DND-41 (cell line): ENCODE measurements around the gene LDB2.
"Not testable (repeated sequence)": the region's sequence is repeated elsewhere in the genome, so short reads cannot be mapped to it uniquely, and the experiment has no call there.

Experiments used
- ATAC-seq: fragments of 200-7000 bp; cut with Tn5 transposase; 3 replicates; pipeline ENCODE4 v1.9.1; 2021; ENCODE audit warnings: low read depth; ENCODE audit not compliant: insufficient read depth
- DNase-seq: peaks from one replicate; pipeline ENCODE4 v3.0.0-alpha.2; 2020
- H2AFZ ChIP-seq: 2 replicates; pipeline ENCODE4 v1.6.0; 2012; ENCODE audit warnings: low read depth, low read length
- H3K27ac ChIP-seq: 2 replicates; pipeline ENCODE4 v1.5.1; 2012; ENCODE audit warnings: low read length, inconsistent platforms
- H3K27me3 ChIP-seq: fragments of 200-600 bp; sonication (generic); 2 replicates; pipeline ENCODE4 v1.6.0; 2012; ENCODE audit warnings: low read length, mild to moderate bottlenecking, inconsistent platforms; ENCODE audit not compliant: insufficient read depth, poor library complexity
- H3K36me3 ChIP-seq: 2 replicates; pipeline ENCODE4 v1.5.1; 2012; ENCODE audit warnings: low read length, inconsistent platforms; ENCODE audit not compliant: insufficient read depth
- H3K4me1 ChIP-seq: 2 replicates; pipeline ENCODE4 v1.5.1; 2012; ENCODE audit warnings: mild to moderate bottlenecking, low read length; ENCODE audit not compliant: insufficient read depth
- H3K4me2 ChIP-seq: 2 replicates; pipeline ENCODE4 v1.6.0; 2012; ENCODE audit warnings: mild to moderate bottlenecking, moderate library complexity, low read length, inconsistent platforms; ENCODE audit not compliant: insufficient read depth
- H3K4me3 ChIP-seq, 2 experiments: fragments of 200-600 bp in 1 of 2; shearing (Covaris generic) in 1 of 2; 2 replicates each; pipeline ENCODE4 v1.5.1; 2012 to 2016; ENCODE audit warnings: inconsistent platforms in 2 of 2, low read length in 2 of 2, mild to moderate bottlenecking in 2 of 2, low read depth in 1 of 2, moderate library complexity in 1 of 2
- H3K79me2 ChIP-seq: 2 replicates; pipeline ENCODE4 v1.6.0; 2012; ENCODE audit warnings: low read length, inconsistent platforms; ENCODE audit not compliant: insufficient read depth
- H3K9ac ChIP-seq: 2 replicates; pipeline ENCODE4 v1.6.0; 2012; ENCODE audit warnings: low read depth, mild to moderate bottlenecking, inconsistent platforms, low read length, moderate library complexity
- H3K9me3 ChIP-seq: 2 replicates; pipeline ENCODE4 v1.5.1; 2012; ENCODE audit warnings: low read length, moderate library complexity, mild to moderate bottlenecking, inconsistent platforms; ENCODE audit not compliant: insufficient read depth, severe bottlenecking
- H4K20me1 ChIP-seq: 2 replicates; pipeline ENCODE4 v1.6.0; 2012; ENCODE audit warnings: low read length; ENCODE audit not compliant: insufficient read depth
- EZH2 ChIP-seq: IDR thresholded peaks from 3 replicates; pipeline ENCODE4 v1.6.1; 2012; ENCODE audit warnings: borderline replicate concordance, low read depth, mild to moderate bottlenecking, moderate library complexity, low read length, inconsistent platforms; ENCODE audit not compliant: severe bottlenecking
- TF ChIP-seq, protein P1 (sequence below): IDR thresholded peaks from 2 replicates; pipeline ENCODE4 v1.5.1; 2012; ENCODE audit warnings: borderline replicate concordance, low read length, moderate library complexity, mild to moderate bottlenecking; ENCODE audit not compliant: poor library complexity, severe bottlenecking; ENCODE audit errors: extremely low read depth

LDB2 gene

DNA sequence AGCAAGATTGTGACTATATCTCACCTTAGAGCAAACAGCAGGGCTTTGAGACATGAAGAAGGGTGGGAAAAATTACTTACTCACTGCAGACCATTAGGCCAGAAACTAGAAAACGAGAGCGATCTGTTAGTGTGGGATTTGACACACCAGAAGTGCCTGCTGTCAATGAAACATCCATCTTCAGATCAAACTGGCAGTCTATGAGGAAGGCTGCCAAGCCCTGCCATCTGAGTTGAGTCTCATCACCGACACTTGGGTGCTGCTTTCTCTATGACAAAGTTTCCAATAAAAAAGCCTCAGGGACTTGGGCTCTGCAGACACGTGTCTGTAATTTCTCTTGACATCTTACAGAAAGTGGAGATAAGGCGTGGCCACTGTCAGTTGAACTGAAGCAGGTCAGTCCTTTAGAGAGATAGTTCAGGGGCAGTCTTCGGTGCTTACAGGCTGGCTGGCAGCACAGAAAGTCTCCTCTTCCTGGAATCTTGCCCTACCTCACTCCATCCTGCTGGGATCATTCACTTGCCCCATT lies 40.1 kb upstream of the LDB2 start:
- ATAC-seq (no peak), DNase-seq (no peak)
- Histone ChIP-seq H3K4me1 (no peaks in the 10 kb centered on the region), H4K20me1 (no peaks in the 10 kb centered on the region), H3K9ac (no peak overlapping the region), H3K9me3 (no peaks in the 10 kb centered on the region), H3K36me3 (no peaks in the 10 kb centered on the region), H3K4me3 (no peak overlapping the region), H3K27ac (no peak overlapping the region), H2AFZ (no peak overlapping the region), H3K4me2 (no peak overlapping the region), H3K27me3 (no peaks in the 10 kb centered on the region), H3K79me2 (no peaks in the 10 kb centered on the region)
- TF ChIP-seq, protein P1, sequence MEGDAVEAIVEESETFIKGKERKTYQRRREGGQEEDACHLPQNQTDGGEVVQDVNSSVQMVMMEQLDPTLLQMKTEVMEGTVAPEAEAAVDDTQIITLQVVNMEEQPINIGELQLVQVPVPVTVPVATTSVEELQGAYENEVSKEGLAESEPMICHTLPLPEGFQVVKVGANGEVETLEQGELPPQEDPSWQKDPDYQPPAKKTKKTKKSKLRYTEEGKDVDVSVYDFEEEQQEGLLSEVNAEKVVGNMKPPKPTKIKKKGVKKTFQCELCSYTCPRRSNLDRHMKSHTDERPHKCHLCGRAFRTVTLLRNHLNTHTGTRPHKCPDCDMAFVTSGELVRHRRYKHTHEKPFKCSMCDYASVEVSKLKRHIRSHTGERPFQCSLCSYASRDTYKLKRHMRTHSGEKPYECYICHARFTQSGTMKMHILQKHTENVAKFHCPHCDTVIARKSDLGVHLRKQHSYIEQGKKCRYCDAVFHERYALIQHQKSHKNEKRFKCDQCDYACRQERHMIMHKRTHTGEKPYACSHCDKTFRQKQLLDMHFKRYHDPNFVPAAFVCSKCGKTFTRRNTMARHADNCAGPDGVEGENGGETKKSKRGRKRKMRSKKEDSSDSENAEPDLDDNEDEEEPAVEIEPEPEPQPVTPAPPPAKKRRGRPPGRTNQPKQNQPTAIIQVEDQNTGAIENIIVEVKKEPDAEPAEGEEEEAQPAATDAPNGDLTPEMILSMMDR: no peak
- no peak for TF ChIP-seq EZH2

DNA sequence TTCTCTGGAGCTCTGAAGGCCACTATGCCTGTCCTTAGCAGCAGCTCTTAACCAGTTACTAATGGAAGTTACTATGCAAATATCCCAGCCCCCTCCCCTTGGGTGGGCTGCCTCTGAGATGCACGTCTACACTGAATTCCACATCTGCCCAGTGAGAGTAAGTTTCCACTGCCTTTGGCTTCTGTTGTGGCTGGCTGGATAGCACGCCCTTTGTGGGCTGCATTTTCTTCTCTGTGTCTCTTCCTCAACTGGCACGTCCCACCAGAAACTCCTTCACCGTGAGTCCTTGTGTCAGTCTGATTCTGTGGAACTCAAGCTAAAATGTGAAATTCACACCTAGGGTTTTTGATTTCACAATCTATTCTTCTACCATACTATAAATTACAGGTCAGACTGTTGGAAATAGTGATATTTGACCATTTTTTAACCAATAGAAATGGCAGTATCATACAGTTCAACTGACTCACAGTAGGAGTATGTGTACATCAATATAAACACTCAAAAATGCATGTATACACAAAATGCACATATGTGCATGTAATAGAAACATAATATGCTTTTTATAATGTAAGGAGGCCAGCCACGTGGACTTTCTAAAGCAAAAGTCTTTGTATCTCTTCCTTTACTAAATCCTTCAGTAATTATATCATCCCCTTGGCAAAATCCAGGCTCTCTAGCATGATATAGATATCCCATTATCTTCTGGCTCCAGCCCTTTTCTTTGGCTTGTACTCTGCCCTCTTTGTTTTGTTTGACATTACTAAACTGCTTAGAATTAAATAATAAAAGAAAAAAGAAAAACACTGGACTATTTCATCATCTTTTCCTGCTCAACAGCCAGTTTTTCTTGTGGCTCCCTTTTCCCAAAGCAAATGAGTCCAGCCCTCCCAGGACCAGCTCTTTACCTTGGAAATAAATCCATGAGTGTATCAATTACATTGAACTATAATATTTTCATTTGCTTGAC lies 33.2 kb upstream of the LDB2 start:
- Histone ChIP-seq H3K4me3 (no peak overlapping the region), H2AFZ (no peak overlapping the region)

DNA sequence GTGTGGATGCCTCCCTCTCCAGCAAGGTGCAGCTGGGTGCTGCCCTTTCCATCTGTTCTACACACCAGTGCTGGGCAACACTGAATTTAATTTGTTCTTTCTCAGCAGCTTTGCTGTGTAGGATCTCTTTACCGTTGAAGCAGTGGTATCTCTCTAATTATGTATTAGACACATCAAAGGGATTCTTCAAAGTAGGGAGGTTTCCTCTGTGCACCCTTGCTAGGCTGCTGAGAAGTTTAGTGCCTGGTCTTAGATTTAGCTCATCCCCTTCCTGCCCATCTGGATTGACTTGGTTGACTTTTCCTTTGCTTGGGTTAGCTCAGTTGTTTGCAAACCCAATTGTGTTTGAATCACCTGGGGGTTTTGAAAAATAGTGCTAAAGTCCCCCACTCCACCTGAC lies 27.8 kb upstream of the LDB2 start:
- Histone ChIP-seq H3K27ac (no peak overlapping the region), H3K27me3 (peaks cover 6% of the 10 kb centered on the region), H2AFZ (no peak overlapping the region), H3K4me1 (no peaks in the 10 kb centered on the region), H3K9me3 (no peaks in the 10 kb centered on the region), H4K20me1 (no peaks in the 10 kb centered on the region), H3K9ac (no peak overlapping the region), H3K36me3 (no peaks in the 10 kb centered on the region), H3K79me2 (no peaks in the 10 kb centered on the region), H3K4me3 (no peak overlapping the region), H3K4me2 (no peak overlapping the region)
- DNase-seq (no peak), ATAC-seq (peak; percentile 33; the same call in 1 of the 3 replicates)
- no peak for TF ChIP-seq EZH2
- TF ChIP-seq, protein P1: no peak

More for the DNA sequence above, 33.2 kb upstream of the LDB2 start:
- no peak for DNase-seq
- TF ChIP-seq, protein P1: no peak
- TF ChIP-seq EZH2: no peak
- no peaks in the 10 kb centered on the region for H3K79me2 ChIP-seq
- no peaks in the 10 kb centered on the region for H3K36me3 ChIP-seq
- no peak overlapping the region for H3K9ac ChIP-seq
- H3K9me3 ChIP-seq: no peaks in the 10 kb centered on the region
- H3K4me1 ChIP-seq: no peaks in the 10 kb centered on the region
- H3K27ac ChIP-seq: no peak overlapping the region
- no peak overlapping the region for H3K4me2 ChIP-seq
- H3K27me3 ChIP-seq: no peaks in the 10 kb centered on the region
- H4K20me1 ChIP-seq: no peaks in the 10 kb centered on the region
- no peak for ATAC-seq

DNA sequence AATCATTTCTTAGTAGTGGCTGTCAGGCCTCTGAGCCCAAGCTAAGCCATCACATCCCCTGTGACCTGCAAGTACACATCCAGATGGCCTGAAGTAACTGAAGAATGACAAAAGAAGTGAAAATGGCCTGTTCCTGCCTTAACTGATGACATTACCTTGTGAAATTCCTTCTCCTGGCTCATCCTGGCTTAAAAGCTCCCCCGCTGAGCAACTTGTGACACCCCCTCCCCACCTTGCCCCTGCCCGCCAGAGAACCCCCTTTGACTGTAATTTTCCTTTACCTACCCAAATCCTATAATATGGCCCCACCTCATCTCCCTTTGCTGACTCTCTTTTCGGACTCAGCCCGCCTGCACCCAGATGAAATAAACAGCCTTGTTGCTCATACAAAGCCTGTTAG lies 20.3 kb upstream of the LDB2 start:
- H3K27ac ChIP-seq, H2AFZ ChIP-seq, H4K20me1 ChIP-seq, H3K9me3 ChIP-seq, H3K9ac ChIP-seq, H3K4me1 ChIP-seq, H3K4me2 ChIP-seq, H3K4me3 ChIP-seq, H3K79me2 ChIP-seq, ATAC-seq, H3K36me3 ChIP-seq, DNase-seq, H3K27me3 ChIP-seq: not testable (repeated sequence)
